Measurements from ENCODE around the gene SEMA5A. TPM values are rescaled to one million over a fixed set of nuclear protein-coding genes. Genes with fewer than 3 reads are reported as not detected.
A peak's percentile ranks its signal among the peaks of the same experiment; 100 is the strongest.

Gene SEMA5A
- total RNA-seq, 2 donors from 2014 or later, result 13.3 to 17.6 TPM

DNA sequence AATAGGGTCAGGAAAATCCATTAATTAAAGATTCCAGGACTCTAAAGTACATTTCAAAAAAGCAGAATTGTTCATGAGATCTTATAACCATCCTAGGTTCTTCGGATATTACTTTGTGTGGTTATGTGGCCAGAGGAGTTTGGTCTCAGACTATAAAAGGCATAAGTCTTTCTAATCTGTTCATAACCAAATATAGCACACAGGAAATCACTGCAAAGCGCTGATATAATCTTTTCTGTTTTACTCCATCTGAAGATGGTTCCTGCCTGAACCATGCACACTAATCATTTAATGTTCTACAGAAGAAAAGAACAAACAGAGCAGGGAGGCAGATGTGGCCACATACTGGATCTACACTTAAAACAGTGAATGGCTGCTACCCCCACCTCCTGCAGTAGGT lies 182.8 kb downstream of the SEMA5A start:
- DNase-seq (ENCODE audit: low spot score) (no peak), ATAC-seq (ENCODE audit: insufficient number of reproducible peaks, low FRiP score, low read depth) (no peak)
- TF ChIP-seq, protein P1, sequence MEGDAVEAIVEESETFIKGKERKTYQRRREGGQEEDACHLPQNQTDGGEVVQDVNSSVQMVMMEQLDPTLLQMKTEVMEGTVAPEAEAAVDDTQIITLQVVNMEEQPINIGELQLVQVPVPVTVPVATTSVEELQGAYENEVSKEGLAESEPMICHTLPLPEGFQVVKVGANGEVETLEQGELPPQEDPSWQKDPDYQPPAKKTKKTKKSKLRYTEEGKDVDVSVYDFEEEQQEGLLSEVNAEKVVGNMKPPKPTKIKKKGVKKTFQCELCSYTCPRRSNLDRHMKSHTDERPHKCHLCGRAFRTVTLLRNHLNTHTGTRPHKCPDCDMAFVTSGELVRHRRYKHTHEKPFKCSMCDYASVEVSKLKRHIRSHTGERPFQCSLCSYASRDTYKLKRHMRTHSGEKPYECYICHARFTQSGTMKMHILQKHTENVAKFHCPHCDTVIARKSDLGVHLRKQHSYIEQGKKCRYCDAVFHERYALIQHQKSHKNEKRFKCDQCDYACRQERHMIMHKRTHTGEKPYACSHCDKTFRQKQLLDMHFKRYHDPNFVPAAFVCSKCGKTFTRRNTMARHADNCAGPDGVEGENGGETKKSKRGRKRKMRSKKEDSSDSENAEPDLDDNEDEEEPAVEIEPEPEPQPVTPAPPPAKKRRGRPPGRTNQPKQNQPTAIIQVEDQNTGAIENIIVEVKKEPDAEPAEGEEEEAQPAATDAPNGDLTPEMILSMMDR (IDR thresholded peaks at IDR 0.05), result no peak
- Histone ChIP-seq H3K36me3 (no peaks in the 10 kb centered on the region), H3K4me3 (peak overlapping the region; percentile 3), H3K9me3 (no peaks in the 10 kb centered on the region), H3K27me3 (replicated peaks; ENCODE audit: insufficient read depth) (no peaks in the 10 kb centered on the region), H3K27ac (peak overlapping the region; percentile 26 to 61), H3K4me1 (ENCODE audit: control insufficient read depth in 1 of 2, low read depth in 2 of 2) (peaks cover 3 to 29% of the 10 kb centered on the region in 2 donors)

DNA sequence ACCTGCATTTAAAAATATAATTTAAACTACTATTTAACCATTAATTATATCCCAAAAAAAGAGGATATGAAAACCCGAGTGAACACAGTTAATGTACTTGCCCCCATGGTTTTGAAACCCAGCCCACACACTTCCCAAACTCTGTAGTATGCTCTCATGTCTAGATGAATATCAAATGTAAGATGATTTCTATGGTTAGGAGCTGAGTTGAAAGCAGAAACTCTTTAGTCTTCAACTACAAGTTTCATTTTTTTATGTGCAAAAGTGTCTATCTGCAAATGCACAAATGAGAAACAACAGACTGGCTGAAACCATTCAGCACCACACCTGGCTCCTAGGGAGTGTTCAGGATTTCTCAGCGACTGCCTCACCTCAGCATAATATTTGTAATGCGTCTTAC lies 183.3 kb downstream of the SEMA5A start:
- peaks cover 3 to 29% of the 10 kb centered on the region in 2 donors for H3K4me1 ChIP-seq (ENCODE audit: control insufficient read depth in 1 of 2, low read depth in 2 of 2)
- peak overlapping the region; percentile 26 to 61 for H3K27ac ChIP-seq
- DNase-seq (ENCODE audit: low spot score) (no peak), ATAC-seq (ENCODE audit: insufficient number of reproducible peaks, low FRiP score, low read depth) (no peak)
- H3K9me3 ChIP-seq, result no peaks in the 10 kb centered on the region
- TF ChIP-seq, protein P1 (IDR thresholded peaks at IDR 0.05), result no peak
- no peaks in the 10 kb centered on the region for H3K36me3 ChIP-seq
- H3K27me3 ChIP-seq (replicated peaks; ENCODE audit: insufficient read depth), result no peaks in the 10 kb centered on the region
- H3K4me3 ChIP-seq, result no peak overlapping the region

DNA sequence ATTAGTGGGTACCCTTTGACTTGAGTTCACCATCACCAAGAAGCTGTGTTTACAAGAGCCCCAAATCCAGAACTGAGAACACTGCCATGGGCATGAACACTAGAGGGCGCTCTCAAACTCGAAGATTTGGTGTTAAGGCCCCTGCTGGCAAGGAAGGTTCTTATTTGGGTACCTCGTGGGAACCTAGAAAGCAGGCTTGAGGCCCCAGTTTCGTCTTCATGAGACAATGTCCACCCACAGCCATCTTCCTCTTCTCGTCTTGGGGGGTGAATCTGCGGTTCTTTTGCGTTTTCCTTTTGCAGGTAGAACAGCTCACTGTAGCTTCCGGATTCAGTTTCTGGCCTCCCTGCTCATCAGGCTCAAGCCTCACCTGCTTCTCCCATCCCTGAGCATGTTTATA lies 184.0 kb downstream of the SEMA5A start:
- Histone ChIP-seq H3K36me3 (no peaks in the 10 kb centered on the region), H3K27me3 (replicated peaks; ENCODE audit: insufficient read depth) (no peaks in the 10 kb centered on the region), H3K4me3 (no peak overlapping the region), H3K27ac (peak overlapping the region in 1 of 2 donors; percentile 61), H3K9me3 (no peaks in the 10 kb centered on the region), H3K4me1 (ENCODE audit: control insufficient read depth in 1 of 2, low read depth in 2 of 2) (peaks cover 3 to 29% of the 10 kb centered on the region in 2 donors)
- TF ChIP-seq, protein P1 (IDR thresholded peaks at IDR 0.05), result peak; percentile 29
- no peak for ATAC-seq (ENCODE audit: insufficient number of reproducible peaks, low FRiP score, low read depth)
- no peak for DNase-seq (ENCODE audit: low spot score)

DNA sequence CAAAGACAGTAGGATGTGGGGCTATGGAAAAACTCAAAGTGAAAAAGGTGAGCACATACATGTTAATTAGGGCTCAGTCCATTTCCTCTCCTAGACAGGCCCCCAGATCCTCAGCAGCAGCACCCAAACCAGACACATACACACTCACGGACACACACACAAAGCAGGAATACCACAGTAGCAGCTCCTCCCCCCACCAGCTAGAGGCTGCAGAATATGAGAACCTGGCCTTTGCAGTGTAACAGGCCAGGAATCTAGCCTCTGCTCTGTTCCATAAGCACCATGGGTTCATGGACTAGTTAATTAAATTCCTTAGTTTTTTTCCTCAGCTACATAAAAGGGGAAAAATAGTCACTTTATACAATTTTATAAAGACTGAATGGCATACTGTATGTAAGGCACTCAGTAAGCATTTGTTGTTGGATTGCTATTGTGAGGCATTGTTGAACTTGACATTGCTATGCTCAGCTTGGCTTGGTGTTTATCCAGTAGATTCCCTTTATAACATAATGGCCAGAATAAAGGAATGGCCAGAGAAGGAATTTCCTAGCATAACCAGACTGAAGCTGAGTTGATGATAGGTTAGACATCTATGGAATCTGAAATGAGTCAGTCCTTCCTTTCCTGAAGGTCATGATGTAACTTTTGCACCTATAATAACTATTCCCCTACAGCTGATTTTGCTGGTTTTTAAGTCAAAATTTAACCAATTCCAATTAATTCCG lies 186.8 kb downstream of the SEMA5A start:
- Histone ChIP-seq H3K9me3 (no peaks in the 10 kb centered on the region), H3K27ac (no peak overlapping the region), H3K36me3 (no peaks in the 10 kb centered on the region), H3K4me1 (ENCODE audit: control insufficient read depth in 1 of 2, low read depth in 2 of 2) (peaks cover under 1 to 22% of the 10 kb centered on the region in 2 donors), H3K4me3 (no peak overlapping the region), H3K27me3 (replicated peaks; ENCODE audit: insufficient read depth) (no peaks in the 10 kb centered on the region)
- TF ChIP-seq, protein P1 (IDR thresholded peaks at IDR 0.05), result no peak
- ATAC-seq (ENCODE audit: insufficient number of reproducible peaks, low FRiP score, low read depth) (no peak), DNase-seq (ENCODE audit: low spot score) (no peak)

DNA sequence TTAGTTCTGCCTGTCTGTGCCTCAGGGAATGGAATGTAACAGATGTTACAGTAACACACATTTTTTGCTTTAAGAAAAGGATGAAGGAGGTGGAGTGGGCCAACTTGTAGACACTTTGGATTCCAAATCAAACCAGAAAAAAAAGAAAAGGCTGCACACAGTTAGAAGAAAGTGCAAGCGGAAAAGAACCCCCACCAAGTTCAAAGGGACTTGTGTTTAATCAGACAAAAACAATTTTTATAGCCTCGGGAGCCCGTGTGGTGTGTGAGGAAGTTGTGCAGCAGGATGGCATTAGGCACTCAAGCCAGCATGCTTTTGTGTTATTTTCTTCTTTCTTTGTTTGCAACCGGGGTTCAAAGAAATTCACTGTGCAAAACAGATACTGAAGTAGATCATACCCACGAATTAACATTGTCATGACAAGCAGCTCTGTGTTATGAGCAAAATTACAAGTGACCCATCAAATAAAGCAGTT lies 189.5 kb downstream of the SEMA5A start:
- Histone ChIP-seq H3K4me1 (ENCODE audit: control insufficient read depth in 1 of 2, low read depth in 2 of 2) (peaks cover 0 to 5% of the 10 kb centered on the region in 2 donors), H3K27me3 (replicated peaks; ENCODE audit: insufficient read depth) (no peaks in the 10 kb centered on the region), H3K27ac (no peak overlapping the region), H3K9me3 (no peaks in the 10 kb centered on the region), H3K4me3 (no peak overlapping the region), H3K36me3 (no peaks in the 10 kb centered on the region)
- ATAC-seq (ENCODE audit: insufficient number of reproducible peaks, low FRiP score, low read depth) (no peak), DNase-seq (ENCODE audit: low spot score) (no peak)
- TF ChIP-seq, protein P1 (IDR thresholded peaks at IDR 0.05), result no peak
